Measurements from ENCODE around the gene PDZD7. TPM values are rescaled to one million over a fixed set of nuclear protein-coding genes. Genes with fewer than 3 reads are reported as not detected.

Gene PDZD7
- total and polyA plus RNA-seq, 2 donors (not counting 3 experiments of a cell fraction or from before 2014, with no cell fraction given): 0.41 to 1.6 TPM

DNA sequence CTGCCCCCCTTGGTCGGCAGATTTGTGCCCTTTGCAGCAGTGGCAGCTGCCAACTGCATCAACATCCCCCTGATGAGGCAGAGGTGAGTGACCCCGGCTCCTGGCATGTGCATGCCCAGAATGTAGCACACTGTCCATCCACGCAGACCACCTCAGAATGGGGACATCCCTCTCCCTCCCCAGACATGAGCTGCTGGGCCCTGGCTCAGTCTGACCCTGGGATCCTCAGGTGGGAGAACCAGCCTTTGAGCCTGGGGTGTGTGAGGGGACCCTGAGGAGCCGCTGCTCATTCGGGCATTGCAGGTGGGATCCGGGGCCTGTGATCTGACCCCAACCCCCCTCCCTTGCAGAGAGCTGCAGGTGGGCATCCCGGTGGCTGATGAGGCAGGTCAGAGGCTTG is 5.8 kb upstream of the PDZD7 start:
- Histone ChIP-seq H3K9me3 (replicated peaks; ENCODE audit: control insufficient read depth, insufficient read depth, low read length) (no peaks in the 10 kb centered on the region), H3K9me1 (replicated peaks; ENCODE audit: control insufficient read depth, extremely low read depth, insufficient read depth, low read length) (no peaks in the 10 kb centered on the region), H3K4me1 (ENCODE audit: control insufficient read depth, extremely low read depth, insufficient read depth, low read length) (peaks cover 10% of the 10 kb centered on the region), H4K20me1 (replicated peaks; ENCODE audit: control insufficient read depth, extremely low read depth, insufficient read depth, low read length) (no peaks in the 10 kb centered on the region), H3K27ac (ENCODE audit: insufficient read depth, low read depth, low read length) (no peak overlapping the region), H3K27me3 (ENCODE audit: control insufficient read depth in 2 of 2, insufficient read depth in 2 of 2, low read length in 2 of 2) (no peaks in the 10 kb centered on the region), H3K4me3 (replicated peaks in 1 of 3; ENCODE audit: insufficient read depth in 1 of 3, low read depth in 1 of 3, low read length in 3 of 3) (no peak overlapping the region), H3K4me2 (ENCODE audit: insufficient read depth, low read length) (no peak overlapping the region), H3K36me3 (ENCODE audit: control insufficient read depth in 2 of 2, extremely low read depth in 1 of 2, insufficient read depth in 2 of 2, low read length in 2 of 2) (peaks cover 18 to 46% of the 10 kb centered on the region in 2 experiments), H3K9ac (replicated peaks; ENCODE audit: extremely low read depth, insufficient read depth, low read length) (no peak overlapping the region), H2AFZ (ENCODE audit: low read depth, low read length) (no peak overlapping the region), H3K79me2 (ENCODE audit: control insufficient read depth, insufficient read depth, low read length) (peaks cover 11% of the 10 kb centered on the region)
- dilution Hi-C loops (cut with MboI; ENCODE audit: extremely low pct_ligation_motif_present, low sequenced_read_pairs): no loop called here
- no peak for FAIRE-seq
- no peak for DNase-seq (ENCODE audit: low read depth, low spot score)
- intact Hi-C loops (cut with micrococcal nuclease): no loop called here
- TF ChIP-seq, protein P1, sequence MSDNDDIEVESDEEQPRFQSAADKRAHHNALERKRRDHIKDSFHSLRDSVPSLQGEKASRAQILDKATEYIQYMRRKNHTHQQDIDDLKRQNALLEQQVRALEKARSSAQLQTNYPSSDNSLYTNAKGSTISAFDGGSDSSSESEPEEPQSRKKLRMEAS (IDR thresholded peaks at IDR 0.05; ENCODE audit: insufficient read depth, insufficient read length): no peak
- TF ChIP-seq FOS (IDR thresholded peaks at IDR 0.05; ENCODE audit: borderline replicate concordance, insufficient read depth, low read length) (no peak), MYC (IDR thresholded peaks at IDR 0.05; ENCODE audit: low read depth, low read length) (no peak), JUN (IDR thresholded peaks at IDR 0.05; ENCODE audit: borderline replicate concordance, insufficient read depth, insufficient read length, low read depth) (no peak), EZH2 (IDR thresholded peaks at IDR 0.05; ENCODE audit: borderline replicate concordance, low read depth, low read length, severe bottlenecking) (no peak), POLR2AphosphoS5 (IDR thresholded peaks at IDR 0.05; ENCODE audit: insufficient read depth, low read depth, low read length) (no peak), POLR2A (IDR thresholded peaks at IDR 0.05; ENCODE audit: low read depth, low read length) (no peak), GATA2 (IDR thresholded peaks at IDR 0.05; ENCODE audit: insufficient read depth, insufficient read length, low read depth, low read length) (no peak)
- TF ChIP-seq, protein P2, sequence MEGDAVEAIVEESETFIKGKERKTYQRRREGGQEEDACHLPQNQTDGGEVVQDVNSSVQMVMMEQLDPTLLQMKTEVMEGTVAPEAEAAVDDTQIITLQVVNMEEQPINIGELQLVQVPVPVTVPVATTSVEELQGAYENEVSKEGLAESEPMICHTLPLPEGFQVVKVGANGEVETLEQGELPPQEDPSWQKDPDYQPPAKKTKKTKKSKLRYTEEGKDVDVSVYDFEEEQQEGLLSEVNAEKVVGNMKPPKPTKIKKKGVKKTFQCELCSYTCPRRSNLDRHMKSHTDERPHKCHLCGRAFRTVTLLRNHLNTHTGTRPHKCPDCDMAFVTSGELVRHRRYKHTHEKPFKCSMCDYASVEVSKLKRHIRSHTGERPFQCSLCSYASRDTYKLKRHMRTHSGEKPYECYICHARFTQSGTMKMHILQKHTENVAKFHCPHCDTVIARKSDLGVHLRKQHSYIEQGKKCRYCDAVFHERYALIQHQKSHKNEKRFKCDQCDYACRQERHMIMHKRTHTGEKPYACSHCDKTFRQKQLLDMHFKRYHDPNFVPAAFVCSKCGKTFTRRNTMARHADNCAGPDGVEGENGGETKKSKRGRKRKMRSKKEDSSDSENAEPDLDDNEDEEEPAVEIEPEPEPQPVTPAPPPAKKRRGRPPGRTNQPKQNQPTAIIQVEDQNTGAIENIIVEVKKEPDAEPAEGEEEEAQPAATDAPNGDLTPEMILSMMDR (IDR thresholded peaks at IDR 0.05; ENCODE audit: extremely low read depth in 1 of 2, insufficient read depth in 1 of 2, low read depth in 1 of 2, low read length in 2 of 2): no peak
- CTCF ChIA-PET: interaction anchor here (0.7 to 9.9 kb wide), 2 partner anchors 15 to 22 kb away, joined by 3 to 104 read pairs; no protein-coding TSS in a partner anchor
- POLR2A ChIA-PET: no interaction called here
- no TSS peak for BruUV-seq (replicated peaks)

Measured in endothelial cell of umbilical vein (primary cell).